ENCODE results near the gene INPP5D.

GRCh38 chr2:233242231-233242927 lies 182.2 kb downstream of the INPP5D start:
- TF ChIP-seq POLR2A (IDR thresholded peaks at IDR 0.05; ENCODE audit: low read length): no peak
- no peak for TF ChIP-seq GATA1 (IDR thresholded peaks at IDR 0.05; ENCODE audit: low read depth, low read length)

All from erythroblast (primary cell).